NCI-H82 treated with DMSO at 0.1 percent for 48 hours (cell line): Measurements from ENCODE around the gene UBR2.
"Not testable (repeated sequence)": the region's sequence is repeated elsewhere in the genome, so short reads cannot be mapped to it uniquely, and the experiment has no call there.

Source experiments
- DNase-seq: peaks from one replicate; lab custom pipeline; 2025; ENCODE audit not compliant: unreplicated experiment; lab: John Stamatoyannopoulos, UW

UBR2 gene

GRCh38 chr6:42726026-42726425, 162.2 kb downstream of the UBR2 start:
- no peak for DNase-seq

- DNase-seq, result peak; percentile 82
Measured at GRCh38 chr6:42726485-42727086, 162.8 kb downstream of the UBR2 start.

GRCh38 chr6:42727087-42727611, 163.3 kb downstream of the UBR2 start:
- no peak for DNase-seq

GRCh38 chr6:42727627-42728026, 163.8 kb downstream of the UBR2 start:
- no peak for DNase-seq

- no peak for DNase-seq
Measured at GRCh38 chr6:42729731-42730130, 165.9 kb downstream of the UBR2 start.

- not testable (repeated sequence) for DNase-seq
Measured at GRCh38 chr6:42733867-42734481, 170.1 kb downstream of the UBR2 start.

GRCh38 chr6:42735976-42736375, 172.1 kb downstream of the UBR2 start:
- DNase-seq, result peak; percentile 47

- DNase-seq, result no peak
Measured at GRCh38 chr6:42740725-42741124, 176.9 kb downstream of the UBR2 start.

GRCh38 chr6:42742116-42742894, 178.5 kb downstream of the UBR2 start:
- DNase-seq, result peak; percentile 100
